ENCODE data around the gene ATP6V1B1. TPM values are rescaled to one million over a fixed set of nuclear protein-coding genes. Genes with fewer than 3 reads are reported as not detected.

ATP6V1B1 gene
- total RNA-seq, 4 donors from 2014 or later = 0.46 TPM; not detected in 3

- H3K9me3 ChIP-seq = no peaks in the 10 kb centered on the region
- 60 to 91% methylated on average over 1 to 3 of the region's 6 CpGs for WGBS, 2 donors (ENCODE audit: low coverage in 1 of 2)
- no peak overlapping the region for H3K27ac ChIP-seq
- ATAC-seq = no peak
- no peaks in the 10 kb centered on the region for H3K36me3 ChIP-seq
- TF ChIP-seq EP300 (IDR thresholded peaks at IDR 0.05) = no peak
- TF ChIP-seq CTCF (IDR thresholded peaks at IDR 0.05) = no peak
- no peak for TF ChIP-seq POLR2AphosphoS5 (IDR thresholded peaks at IDR 0.05)
- TF ChIP-seq POLR2A (IDR thresholded peaks at IDR 0.05) = no peak
- peaks cover 0 to 6% (median 0%) of the 10 kb centered on the region in 3 donors for H3K4me1 ChIP-seq
- no peak overlapping the region for H3K4me3 ChIP-seq
- peaks cover 47% of the 10 kb centered on the region for H3K27me3 ChIP-seq
These were observed 6.9 kb downstream of the ATP6V1B1 start for GRCh38 chr2:70942396-70943204.

- no peak overlapping the region for H3K27ac ChIP-seq
- H3K27me3 ChIP-seq = peaks cover 49% of the 10 kb centered on the region
- H3K9me3 ChIP-seq = no peaks in the 10 kb centered on the region
- WGBS, 2 donors (ENCODE audit: low coverage in 1 of 2) = 62% methylated on average over 3 of the region's 11 CpGs; no CpG with 5 or more reads in 1 of the 2 donors
- H3K4me1 ChIP-seq = peaks cover 0 to 14% (median 0%) of the 10 kb centered on the region in 3 donors
- TF ChIP-seq CTCF (IDR thresholded peaks at IDR 0.05) (no peak), POLR2AphosphoS5 (IDR thresholded peaks at IDR 0.05) (no peak), EP300 (IDR thresholded peaks at IDR 0.05) (no peak), POLR2A (IDR thresholded peaks at IDR 0.05) (no peak)
- H3K36me3 ChIP-seq = no peaks in the 10 kb centered on the region
- H3K4me3 ChIP-seq = no peak overlapping the region
- ATAC-seq = no peak
These were observed 7.6 kb downstream of the ATP6V1B1 start for GRCh38 chr2:70943205-70943871.

GRCh38 chr2:70944111-70944690, 8.5 kb downstream of the ATP6V1B1 start:
- H3K4me1 ChIP-seq = peaks cover 0 to 20% (median 0%) of the 10 kb centered on the region in 3 donors
- no peak overlapping the region for H3K27ac ChIP-seq
- no peak overlapping the region for H3K4me3 ChIP-seq
- H3K36me3 ChIP-seq = no peaks in the 10 kb centered on the region
- no peaks in the 10 kb centered on the region for H3K9me3 ChIP-seq
- WGBS, 2 donors (ENCODE audit: low coverage in 1 of 2) = 64 to 74% methylated on average over 3 to 4 of the region's 4 CpGs
- TF ChIP-seq POLR2A (IDR thresholded peaks at IDR 0.05) (no peak), POLR2AphosphoS5 (IDR thresholded peaks at IDR 0.05) (no peak), CTCF (IDR thresholded peaks at IDR 0.05) (no peak), EP300 (IDR thresholded peaks at IDR 0.05) (no peak)
- H3K27me3 ChIP-seq = peaks cover 40% of the 10 kb centered on the region
- ATAC-seq = no peak

GRCh38 chr2:70946832-70947442, 11.2 kb downstream of the ATP6V1B1 start:
- TF ChIP-seq CTCF (IDR thresholded peaks at IDR 0.05) (peak in 3 of 4 experiments; percentile 63 to 79 (median 66)), POLR2A (IDR thresholded peaks at IDR 0.05) (no peak)
- Histone ChIP-seq H3K27me3 (peaks cover 38% of the 10 kb centered on the region), H3K4me3 (no peak overlapping the region), H3K9me3 (no peaks in the 10 kb centered on the region), H3K27ac (no peak overlapping the region), H3K36me3 (no peaks in the 10 kb centered on the region), H3K4me1 (peaks cover 0 to 20% (median 0%) of the 10 kb centered on the region in 3 donors)
- no peak for ATAC-seq
- WGBS, 2 donors (ENCODE audit: low coverage in 1 of 2) = 2 to 21% methylated on average over 6 of the region's 8 CpGs
